ENCODE measurements around the gene MTX1. TPM values are rescaled to one million over a fixed set of nuclear protein-coding genes. Genes with fewer than 3 reads are reported as not detected.

The MTX1 gene
- polyA plus RNA-seq, 2 of the 4 experiments (the other 2 are of a cell fraction) = 53.4 to 67.1 TPM

DNA sequence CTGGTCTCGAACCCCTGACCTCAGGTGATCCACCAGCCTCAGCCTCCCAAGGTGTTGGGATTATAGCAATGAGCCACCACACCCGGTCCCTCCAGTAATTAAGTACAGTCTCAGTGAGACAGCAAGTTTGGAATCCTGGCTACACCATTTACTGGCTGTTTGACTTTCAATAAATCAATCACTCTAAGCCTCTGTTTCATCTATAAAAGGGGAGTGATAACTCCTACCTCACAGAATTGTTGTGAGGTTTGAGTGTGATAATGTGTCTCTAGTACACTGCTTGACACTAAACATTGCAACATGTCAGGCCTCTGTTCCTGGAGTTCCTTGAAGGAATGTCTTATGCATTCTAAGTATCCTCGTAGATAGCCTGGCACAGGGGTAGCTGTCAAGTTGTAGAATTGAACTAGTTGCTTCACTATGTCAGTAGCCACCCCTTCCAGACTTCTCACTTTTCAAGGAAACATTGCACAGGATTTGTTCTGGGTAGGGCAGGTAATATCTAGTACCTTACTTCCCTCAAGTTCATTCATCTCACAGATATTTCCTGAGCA, 34.4 kb downstream of the MTX1 start:
- TF ChIP-seq, protein P1, sequence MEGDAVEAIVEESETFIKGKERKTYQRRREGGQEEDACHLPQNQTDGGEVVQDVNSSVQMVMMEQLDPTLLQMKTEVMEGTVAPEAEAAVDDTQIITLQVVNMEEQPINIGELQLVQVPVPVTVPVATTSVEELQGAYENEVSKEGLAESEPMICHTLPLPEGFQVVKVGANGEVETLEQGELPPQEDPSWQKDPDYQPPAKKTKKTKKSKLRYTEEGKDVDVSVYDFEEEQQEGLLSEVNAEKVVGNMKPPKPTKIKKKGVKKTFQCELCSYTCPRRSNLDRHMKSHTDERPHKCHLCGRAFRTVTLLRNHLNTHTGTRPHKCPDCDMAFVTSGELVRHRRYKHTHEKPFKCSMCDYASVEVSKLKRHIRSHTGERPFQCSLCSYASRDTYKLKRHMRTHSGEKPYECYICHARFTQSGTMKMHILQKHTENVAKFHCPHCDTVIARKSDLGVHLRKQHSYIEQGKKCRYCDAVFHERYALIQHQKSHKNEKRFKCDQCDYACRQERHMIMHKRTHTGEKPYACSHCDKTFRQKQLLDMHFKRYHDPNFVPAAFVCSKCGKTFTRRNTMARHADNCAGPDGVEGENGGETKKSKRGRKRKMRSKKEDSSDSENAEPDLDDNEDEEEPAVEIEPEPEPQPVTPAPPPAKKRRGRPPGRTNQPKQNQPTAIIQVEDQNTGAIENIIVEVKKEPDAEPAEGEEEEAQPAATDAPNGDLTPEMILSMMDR (IDR thresholded peaks at IDR 0.05) = no peak
- TF ChIP-seq BHLHE40 (IDR thresholded peaks at IDR 0.05; ENCODE audit: low read depth, low read length) = no peak
- no peak for TF ChIP-seq PHF8 (IDR thresholded peaks at IDR 0.05; ENCODE audit: borderline replicate concordance, low read depth)
- TF ChIP-seq, protein P2, sequence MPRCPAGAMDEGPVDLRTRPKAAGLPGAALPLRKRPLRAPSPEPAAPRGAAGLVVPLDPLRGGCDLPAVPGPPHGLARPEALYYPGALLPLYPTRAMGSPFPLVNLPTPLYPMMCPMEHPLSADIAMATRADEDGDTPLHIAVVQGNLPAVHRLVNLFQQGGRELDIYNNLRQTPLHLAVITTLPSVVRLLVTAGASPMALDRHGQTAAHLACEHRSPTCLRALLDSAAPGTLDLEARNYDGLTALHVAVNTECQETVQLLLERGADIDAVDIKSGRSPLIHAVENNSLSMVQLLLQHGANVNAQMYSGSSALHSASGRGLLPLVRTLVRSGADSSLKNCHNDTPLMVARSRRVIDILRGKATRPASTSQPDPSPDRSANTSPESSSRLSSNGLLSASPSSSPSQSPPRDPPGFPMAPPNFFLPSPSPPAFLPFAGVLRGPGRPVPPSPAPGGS (IDR thresholded peaks at IDR 0.05) = no peak
- no peak for TF ChIP-seq TP53 (CRISPR knock-in tag; IDR thresholded peaks at IDR 0.05)
- TF ChIP-seq ESRRA (IDR thresholded peaks at IDR 0.05; ENCODE audit: borderline replicate concordance, low read length) = no peak
- TF ChIP-seq FOSL2 (IDR thresholded peaks at IDR 0.05) = no peak
- no peak for TF ChIP-seq FOSL2 (CRISPR knock-in tag; IDR thresholded peaks at IDR 0.05)
- ATAC-seq = no peak
- FAIRE-seq = no peak
- Histone ChIP-seq H3K4me3 (no peak overlapping the region), H3K4me2 (peak overlapping the region; percentile 89), H3K4me1 (peaks cover 24% of the 10 kb centered on the region), H3K9me3 (no peaks in the 10 kb centered on the region), H3K27ac (peak overlapping the region in 1 of 2 experiments; percentile 90; a peak in 2 of 6 replicates)
- no peak for DNase-seq (ENCODE audit: low read depth in 1 of 2, low spot score in 1 of 2)
- POLR2A ChIA-PET = interaction anchor here (2.6 kb wide), 1 partner anchor 80 kb away, joined by 7 read pairs; no protein-coding TSS in a partner anchor
- 86% methylated on average over 3 of the region's 3 CpGs for WGBS (ENCODE audit: missing lambda C conversion rate)
- CTCF ChIA-PET = interaction anchor here (0.6 to 9.7 kb wide), 9 partner anchors 8 to 232 kb away, joined by 3 to 149 read pairs (median 7); partner anchors contain the start of genes CLK2, KRTCAP2, RUSC1 and THBS3

DNA sequence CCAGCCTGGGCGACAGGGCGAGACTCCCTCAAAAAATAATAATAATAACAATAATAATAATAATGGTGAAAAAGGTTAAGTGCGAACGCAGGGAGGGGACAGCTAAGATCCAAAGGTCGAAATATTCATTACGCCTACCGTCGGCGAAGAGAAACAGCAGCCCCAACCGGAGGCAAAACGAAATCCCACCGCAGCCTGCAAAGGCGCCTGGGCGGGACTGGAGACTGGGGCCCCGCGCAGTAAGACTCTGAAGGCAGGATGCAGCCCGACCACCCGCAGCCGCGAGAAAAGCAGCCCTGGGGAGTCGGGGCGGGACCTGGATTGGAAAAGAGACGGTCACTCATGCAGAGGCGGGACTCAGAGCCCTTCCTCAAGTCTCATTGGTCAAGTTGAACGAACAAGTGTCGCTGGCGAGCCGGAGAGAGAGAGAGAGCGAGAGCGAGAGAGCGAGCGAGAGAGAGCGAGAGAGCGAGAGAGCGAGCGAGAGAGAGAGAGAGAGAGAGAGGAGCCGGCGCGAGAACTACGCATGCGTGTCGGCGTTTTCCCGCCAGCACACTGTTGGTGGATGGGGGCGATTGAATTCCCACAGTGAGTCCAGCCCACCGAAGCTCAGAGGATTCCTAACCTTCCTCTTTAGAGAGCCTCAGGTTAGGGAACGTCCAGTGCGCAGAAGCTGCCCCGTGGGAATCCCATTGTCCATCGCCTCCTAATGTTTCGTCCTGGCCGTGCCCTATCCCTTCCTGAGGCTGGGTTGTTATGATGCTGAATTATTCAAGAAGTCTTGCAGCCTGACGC, 36.1 kb downstream of the MTX1 start:
- ATAC-seq = peak; percentile 94 to 96
- no peak for FAIRE-seq
- no peak for TF ChIP-seq EHMT2 (IDR thresholded peaks at IDR 0.05; ENCODE audit: low read depth)
- peak in 1 of 2 experiments; percentile 55; a peak in 1 of 4 replicates for TF ChIP-seq CEBPB (IDR thresholded peaks at IDR 0.05)
- TF ChIP-seq, protein P3, sequence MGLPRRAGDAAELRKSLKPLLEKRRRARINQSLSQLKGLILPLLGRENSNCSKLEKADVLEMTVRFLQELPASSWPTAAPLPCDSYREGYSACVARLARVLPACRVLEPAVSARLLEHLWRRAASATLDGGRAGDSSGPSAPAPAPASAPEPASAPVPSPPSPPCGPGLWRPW (IDR thresholded peaks at IDR 0.05) = no peak; the same call in 1 of the 2 replicates
- TF ChIP-seq NR3C1 (IDR thresholded peaks at IDR 0.05) = no peak
- no peak for TF ChIP-seq FOSL2 (IDR thresholded peaks at IDR 0.05)
- peak; percentile 55 for TF ChIP-seq FOSL2 (CRISPR knock-in tag; IDR thresholded peaks at IDR 0.05)
- TF ChIP-seq BHLHE40 (IDR thresholded peaks at IDR 0.05; ENCODE audit: low read depth, low read length) = no peak
- TF ChIP-seq, protein P4, sequence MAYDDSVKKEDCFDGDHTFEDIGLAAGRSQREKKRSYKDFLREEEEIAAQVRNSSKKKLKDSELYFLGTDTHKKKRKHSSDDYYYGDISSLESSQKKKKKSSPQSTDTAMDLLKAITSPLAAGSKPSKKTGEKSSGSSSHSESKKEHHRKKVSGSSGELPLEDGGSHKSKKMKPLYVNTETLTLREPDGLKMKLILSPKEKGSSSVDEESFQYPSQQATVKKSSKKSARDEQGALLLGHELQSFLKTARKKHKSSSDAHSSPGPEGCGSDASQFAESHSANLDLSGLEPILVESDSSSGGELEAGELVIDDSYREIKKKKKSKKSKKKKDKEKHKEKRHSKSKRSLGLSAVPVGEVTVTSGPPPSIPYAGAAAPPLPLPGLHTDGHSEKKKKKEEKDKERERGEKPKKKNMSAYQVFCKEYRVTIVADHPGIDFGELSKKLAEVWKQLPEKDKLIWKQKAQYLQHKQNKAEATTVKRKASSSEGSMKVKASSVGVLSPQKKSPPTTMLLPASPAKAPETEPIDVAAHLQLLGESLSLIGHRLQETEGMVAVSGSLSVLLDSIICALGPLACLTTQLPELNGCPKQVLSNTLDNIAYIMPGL (CRISPR knock-in tag; IDR thresholded peaks at IDR 0.05; ENCODE audit: borderline replicate concordance) = no peak; the same call in 1 of the 2 replicates
- TF ChIP-seq EHF (CRISPR knock-in tag; IDR thresholded peaks at IDR 0.05) = no peak
- TF ChIP-seq, protein P5, sequence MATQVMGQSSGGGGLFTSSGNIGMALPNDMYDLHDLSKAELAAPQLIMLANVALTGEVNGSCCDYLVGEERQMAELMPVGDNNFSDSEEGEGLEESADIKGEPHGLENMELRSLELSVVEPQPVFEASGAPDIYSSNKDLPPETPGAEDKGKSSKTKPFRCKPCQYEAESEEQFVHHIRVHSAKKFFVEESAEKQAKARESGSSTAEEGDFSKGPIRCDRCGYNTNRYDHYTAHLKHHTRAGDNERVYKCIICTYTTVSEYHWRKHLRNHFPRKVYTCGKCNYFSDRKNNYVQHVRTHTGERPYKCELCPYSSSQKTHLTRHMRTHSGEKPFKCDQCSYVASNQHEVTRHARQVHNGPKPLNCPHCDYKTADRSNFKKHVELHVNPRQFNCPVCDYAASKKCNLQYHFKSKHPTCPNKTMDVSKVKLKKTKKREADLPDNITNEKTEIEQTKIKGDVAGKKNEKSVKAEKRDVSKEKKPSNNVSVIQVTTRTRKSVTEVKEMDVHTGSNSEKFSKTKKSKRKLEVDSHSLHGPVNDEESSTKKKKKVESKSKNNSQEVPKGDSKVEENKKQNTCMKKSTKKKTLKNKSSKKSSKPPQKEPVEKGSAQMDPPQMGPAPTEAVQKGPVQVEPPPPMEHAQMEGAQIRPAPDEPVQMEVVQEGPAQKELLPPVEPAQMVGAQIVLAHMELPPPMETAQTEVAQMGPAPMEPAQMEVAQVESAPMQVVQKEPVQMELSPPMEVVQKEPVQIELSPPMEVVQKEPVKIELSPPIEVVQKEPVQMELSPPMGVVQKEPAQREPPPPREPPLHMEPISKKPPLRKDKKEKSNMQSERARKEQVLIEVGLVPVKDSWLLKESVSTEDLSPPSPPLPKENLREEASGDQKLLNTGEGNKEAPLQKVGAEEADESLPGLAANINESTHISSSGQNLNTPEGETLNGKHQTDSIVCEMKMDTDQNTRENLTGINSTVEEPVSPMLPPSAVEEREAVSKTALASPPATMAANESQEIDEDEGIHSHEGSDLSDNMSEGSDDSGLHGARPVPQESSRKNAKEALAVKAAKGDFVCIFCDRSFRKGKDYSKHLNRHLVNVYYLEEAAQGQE (IDR thresholded peaks at IDR 0.05) = peak; percentile 45
- peak; percentile 86 for TF ChIP-seq ZFP36 (IDR thresholded peaks at IDR 0.05; ENCODE audit: borderline replicate concordance, partially characterized antibody)
- no peak; the same call in 1 of the 2 replicates for TF ChIP-seq JUNB (IDR thresholded peaks at IDR 0.05)
- TF ChIP-seq NFE2L2 (conservative IDR thresholded peaks at IDR 0.05; ENCODE audit: low read length) = no peak
- peak; percentile 84; the same call in 1 of the 2 replicates for TF ChIP-seq HOXB5 (CRISPR knock-in tag; IDR thresholded peaks at IDR 0.05)
- TF ChIP-seq, protein P6, sequence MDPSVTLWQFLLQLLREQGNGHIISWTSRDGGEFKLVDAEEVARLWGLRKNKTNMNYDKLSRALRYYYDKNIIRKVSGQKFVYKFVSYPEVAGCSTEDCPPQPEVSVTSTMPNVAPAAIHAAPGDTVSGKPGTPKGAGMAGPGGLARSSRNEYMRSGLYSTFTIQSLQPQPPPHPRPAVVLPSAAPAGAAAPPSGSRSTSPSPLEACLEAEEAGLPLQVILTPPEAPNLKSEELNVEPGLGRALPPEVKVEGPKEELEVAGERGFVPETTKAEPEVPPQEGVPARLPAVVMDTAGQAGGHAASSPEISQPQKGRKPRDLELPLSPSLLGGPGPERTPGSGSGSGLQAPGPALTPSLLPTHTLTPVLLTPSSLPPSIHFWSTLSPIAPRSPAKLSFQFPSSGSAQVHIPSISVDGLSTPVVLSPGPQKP (IDR thresholded peaks at IDR 0.05; ENCODE audit: low read depth, low read length) = no peak
- no peak for TF ChIP-seq HOXB13 (CRISPR knock-in tag; IDR thresholded peaks at IDR 0.05; ENCODE audit: low read depth)
- no peak for TF ChIP-seq HEYL (CRISPR knock-in tag; IDR thresholded peaks at IDR 0.05)
- TF ChIP-seq, protein P7, sequence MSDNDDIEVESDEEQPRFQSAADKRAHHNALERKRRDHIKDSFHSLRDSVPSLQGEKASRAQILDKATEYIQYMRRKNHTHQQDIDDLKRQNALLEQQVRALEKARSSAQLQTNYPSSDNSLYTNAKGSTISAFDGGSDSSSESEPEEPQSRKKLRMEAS (IDR thresholded peaks at IDR 0.05) = peak; percentile 99

More for the DNA sequence above, 36.1 kb downstream of the MTX1 start:
- H3K4me1 ChIP-seq = peaks cover 24% of the 10 kb centered on the region
- no peaks in the 10 kb centered on the region for H3K9me3 ChIP-seq
- 3% methylated on average over 53 of the region's 53 CpGs for WGBS (ENCODE audit: missing lambda C conversion rate)
- H3K4me2 ChIP-seq = peak overlapping the region; percentile 89
- DNase-seq (ENCODE audit: low read depth in 1 of 2, low spot score in 1 of 2) = peak; percentile 99
- ChIA-PET CTCF (interaction anchor here (0.6 to 10.4 kb wide), 15 partner anchors 11 to 407 kb away, joined by 3 to 326 read pairs (median 5); partner anchors contain the start of genes CLK2, ENTREP3, KRTCAP2 and RUSC1), POLR2A (interaction anchor here (1.1 to 2.6 kb wide), 4 partner anchors 17 to 79 kb away, joined by 3 to 7 read pairs (median 4); partner anchors contain the start of gene KRTCAP2)
- H3K27ac ChIP-seq = peak overlapping the region; percentile 82 to 90
- peak overlapping the region; percentile 59 for H3K4me3 ChIP-seq
